Activated T-cell treated with anti-CD3 and anti-CD28 coated beads for 24 hours (primary cell): ENCODE results near the gene LARP1.
A peak's percentile ranks its signal among the peaks of the same experiment; 100 is the strongest.
"Not testable (repeated sequence)": the region's sequence is repeated elsewhere in the genome, so short reads cannot be mapped to it uniquely, and the experiment has no call there.

Experiments
- DNase-seq: peaks from one replicate; pipeline ENCODE4 v3.0.0-alpha.2; 2020; ENCODE audit warnings: low read depth

Gene LARP1

DNA sequence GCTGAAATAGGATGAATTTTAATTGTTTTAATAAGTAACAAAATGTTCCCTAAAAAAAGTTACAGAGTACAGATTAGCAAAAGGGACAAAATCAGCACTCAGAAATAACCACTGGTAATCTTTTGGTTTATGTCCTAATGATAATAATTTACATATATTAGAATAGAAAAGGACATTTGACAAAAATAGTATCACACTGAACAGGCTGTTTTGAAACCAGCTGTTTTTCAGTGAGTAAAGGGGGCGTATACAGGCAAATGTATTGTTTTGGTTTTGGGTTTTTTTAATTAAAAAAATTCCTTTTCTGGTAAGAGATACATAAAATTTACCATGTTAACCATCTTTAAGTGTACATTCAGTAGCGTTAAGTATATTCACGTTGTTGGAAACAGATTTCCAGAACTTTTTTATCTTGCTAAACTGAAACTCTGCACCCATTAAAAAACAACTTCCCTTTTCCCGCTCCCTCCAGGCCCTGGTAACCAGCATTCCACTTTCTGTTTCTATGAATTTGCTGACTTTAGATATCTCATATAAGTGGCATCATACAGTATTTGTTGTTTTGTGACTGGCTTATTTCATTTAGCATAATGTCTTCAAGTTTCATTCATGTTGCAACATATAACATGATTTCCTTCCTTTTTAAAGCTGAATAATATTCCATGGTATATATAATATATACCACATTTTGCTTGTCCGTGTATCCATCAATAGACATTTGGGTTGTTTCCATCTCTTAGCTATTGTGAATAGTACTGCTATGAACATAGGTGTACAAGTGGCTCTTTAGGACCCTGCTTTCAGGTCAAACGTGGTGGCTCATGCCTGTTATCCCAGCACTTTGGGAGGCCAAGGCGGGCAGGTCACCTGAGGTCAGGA lies 20.6 kb upstream of the LARP1 start:
- DNase-seq: no peak

DNA sequence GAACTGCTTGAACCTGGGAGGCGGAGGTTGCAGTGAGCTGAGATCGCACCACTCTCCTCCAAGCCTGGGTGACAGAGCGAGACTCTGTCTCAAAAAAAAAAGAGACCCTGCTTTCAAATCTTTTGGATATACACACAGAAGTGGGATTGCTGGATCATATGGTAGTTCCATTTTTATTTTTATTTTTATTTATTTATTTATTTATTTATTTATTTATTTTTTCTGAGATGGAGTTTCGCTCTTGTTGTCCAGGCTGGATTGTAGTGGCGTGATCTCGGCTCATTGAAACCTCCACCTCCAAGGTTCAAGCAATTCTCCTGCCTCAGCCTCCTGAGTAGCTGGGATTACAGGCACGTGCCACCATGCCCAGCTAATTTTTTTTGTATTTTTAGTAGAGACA lies 19.8 kb upstream of the LARP1 start:
- DNase-seq: not testable (repeated sequence)

DNA sequence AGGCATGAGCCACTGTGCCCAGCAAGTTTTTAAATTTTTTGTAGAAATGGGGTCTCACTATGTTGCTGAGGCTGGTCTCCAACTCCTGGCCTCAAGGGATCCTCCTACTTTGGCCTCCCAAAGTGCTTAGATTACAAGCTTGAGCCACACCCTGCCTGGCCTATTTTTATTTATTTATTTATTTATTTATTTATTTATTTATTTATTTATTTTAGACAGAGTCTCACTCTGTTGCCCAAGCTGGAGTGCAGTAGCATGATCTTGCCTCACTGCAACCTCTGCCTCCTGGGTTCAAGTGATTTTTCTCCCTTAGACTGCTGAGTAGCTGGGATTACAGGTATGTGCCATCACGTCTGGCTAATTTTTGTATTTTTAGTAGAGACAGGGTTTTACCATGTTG lies 18.8 kb upstream of the LARP1 start:
- not testable (repeated sequence) for DNase-seq

DNA sequence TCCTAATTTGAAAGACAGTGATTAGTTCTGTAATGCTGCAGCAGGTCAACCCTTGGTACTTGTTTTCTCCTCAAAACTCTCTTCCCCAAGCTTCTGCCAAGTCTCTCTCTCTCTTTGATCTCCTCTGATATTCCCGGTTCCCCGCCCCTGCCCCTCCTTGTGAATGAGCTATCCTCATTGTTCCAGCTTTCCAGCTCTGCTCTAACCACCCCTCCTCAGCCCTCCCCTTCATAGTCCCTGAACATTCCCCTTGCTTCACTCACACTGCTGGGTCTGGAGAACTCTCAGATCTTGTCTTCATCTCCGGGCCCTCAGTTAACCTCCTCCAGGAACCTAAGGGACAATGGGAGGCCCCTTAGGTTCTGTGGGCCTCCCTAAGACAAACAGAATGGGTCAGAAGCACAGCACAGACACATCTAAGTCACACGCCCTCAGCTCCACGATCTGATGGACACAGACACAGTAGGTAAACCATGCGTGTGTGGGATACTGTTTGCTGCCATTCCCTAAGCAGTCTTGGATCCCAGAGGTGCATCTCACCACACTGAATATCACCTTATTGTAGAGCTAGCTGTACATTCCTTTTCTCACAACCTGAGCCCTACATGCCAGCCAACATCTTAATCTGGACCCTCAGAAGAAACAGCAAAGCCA lies 17.4 kb upstream of the LARP1 start:
- no peak for DNase-seq

DNA sequence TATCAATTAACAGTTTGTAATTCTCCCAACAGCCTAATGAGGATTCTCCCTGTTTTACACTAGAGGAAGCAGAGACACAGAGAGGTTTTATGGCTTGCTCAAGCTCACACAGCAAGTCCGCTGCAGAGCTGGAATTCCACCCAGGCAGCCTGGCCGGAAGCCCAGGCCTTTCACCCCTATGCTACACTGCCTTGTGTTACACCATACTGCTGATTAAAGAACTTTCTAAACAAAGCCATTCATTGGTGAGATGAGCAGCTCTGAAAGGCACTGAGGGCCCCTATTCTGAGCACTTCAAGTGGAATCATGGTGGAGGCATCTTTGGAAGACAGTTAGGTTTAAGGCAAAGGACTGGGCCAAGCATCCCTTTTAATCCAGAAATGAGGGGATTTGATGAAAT lies 14.7 kb upstream of the LARP1 start:
- no peak for DNase-seq

DNA sequence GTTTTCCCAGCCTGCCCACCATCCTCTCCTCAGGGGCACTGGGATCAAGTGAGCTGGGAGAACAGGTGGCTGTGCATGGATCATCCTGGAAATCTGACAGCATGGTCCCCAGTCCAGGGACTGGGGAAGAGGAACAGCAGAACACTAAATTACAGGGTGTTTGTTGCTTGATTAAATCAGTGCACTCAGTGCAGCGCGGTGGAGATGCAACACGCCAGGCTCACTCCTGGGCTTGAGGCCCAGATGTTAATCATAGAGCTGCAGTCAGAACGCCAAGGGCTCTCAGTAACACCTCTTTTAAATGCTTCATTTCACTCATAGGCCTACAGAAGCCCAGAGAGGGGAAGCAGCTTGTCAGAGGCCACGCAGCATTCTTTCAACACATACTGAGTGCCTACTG lies 14.2 kb upstream of the LARP1 start:
- DNase-seq: no peak

DNA sequence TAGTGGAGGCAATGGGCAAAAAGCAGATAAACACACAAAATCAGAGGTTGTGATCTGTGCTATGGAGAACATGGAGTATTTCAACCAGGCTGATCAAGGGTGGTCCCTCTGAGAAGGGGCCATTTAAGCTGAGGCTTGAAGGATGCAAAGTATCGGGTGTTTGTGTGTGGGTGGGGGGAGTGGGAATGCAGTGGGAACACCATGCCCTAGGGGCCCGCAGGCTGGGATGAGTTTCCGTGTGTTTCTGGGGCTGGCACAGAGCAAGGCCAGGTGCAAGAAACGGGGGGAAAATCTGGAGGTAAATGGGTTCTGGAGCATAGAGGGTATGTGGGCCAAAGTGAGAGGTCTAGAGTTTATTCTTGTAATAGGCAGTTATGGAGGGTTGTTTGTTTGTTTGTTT lies 13.8 kb upstream of the LARP1 start:
- no peak for DNase-seq

DNA sequence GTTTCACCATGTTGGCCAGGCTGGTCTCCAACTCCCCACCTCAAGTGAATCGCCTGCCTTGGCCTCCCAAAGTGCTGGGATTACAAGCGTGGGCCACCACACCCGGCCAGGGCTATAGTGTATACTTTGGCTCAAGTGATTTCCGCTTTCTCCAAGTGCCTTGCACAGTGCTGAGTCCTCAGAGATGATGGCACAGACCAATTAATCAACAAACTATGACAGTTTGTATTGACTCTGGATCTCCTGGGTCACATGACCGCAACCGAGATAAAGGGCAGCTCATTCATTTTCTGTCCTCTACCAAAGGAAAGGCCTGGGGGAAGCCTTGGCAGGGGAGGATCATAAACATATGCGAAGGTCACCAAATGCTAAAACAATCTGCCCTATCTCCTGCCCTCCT lies 11.4 kb upstream of the LARP1 start:
- no peak for DNase-seq

DNA sequence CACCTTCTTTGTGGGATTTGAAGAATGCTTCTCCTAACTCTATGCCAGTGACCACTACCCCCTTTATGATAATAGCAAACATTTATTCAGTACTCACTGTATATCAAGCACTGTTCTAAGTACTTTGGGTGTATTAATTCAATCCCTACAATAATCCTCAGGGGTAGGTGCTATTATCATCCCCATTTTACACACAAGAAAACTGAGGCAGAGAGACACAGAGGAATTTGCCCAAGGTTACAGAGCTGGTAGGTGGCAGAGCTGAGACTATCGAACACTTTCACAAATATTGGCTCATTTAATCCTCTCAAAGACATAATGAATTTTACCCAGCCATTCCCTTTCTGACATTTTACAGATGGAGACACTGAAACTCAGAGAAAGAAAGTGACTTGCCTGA lies 9.8 kb upstream of the LARP1 start:
- DNase-seq: no peak

DNA sequence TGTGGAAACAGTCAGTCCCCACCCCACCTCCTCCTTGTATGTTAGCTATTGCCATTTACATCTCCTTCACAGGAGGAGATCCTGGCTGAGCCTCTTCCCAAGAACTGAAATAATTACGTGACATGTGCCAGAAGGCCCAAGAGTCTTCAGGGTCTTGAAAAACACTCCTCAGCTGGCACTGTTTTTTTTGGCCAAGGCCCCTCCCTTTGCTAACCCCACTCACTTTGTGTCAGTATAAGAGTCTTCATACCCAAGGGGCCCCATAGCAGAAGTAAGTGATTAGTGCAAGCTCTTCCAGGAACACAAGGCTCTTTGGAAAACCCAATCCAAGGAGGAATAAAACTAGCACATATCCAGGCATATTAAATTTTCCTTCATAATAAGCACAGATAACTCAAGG lies 5.7 kb upstream of the LARP1 start:
- no peak for DNase-seq

DNA sequence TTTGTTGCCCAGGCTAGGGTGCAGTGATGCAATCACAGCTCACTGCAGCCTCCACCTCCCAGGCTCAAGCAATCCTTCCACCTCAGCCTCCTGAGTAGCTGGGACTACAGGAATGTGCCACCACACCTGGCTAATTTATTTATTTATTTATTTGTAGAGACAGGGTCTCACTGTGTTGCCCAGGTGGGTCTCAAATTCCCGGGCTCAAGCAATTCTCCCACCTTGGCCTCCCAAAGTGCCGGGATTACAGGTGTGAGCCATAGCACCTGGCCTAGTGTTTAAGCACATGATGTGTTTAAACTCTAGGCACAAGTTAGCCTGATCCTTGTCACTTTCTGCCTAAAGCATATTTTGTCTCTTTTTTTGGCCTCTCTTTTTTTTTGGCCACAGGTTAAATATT lies 4.5 kb upstream of the LARP1 start:
- not testable (repeated sequence) for DNase-seq

DNA sequence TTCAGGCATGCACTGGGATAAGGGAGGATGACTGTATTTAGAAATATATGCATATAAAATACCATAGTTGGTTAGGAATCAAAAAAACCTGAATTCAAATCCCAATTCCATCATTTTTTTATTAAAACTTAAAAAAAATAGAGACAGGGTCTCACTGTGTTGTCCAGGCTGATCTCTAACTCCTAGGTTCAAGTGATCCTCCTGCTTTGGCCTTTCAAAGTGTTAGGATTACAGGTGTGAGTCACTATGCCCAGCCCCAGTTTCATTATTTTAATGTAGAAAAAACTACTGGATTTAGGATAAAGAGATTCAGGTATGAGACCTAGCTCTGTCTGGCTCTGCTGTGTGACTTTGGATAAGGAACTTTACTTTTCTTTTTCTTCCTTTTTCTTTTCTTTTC lies 3.3 kb upstream of the LARP1 start:
- no peak for DNase-seq

DNA sequence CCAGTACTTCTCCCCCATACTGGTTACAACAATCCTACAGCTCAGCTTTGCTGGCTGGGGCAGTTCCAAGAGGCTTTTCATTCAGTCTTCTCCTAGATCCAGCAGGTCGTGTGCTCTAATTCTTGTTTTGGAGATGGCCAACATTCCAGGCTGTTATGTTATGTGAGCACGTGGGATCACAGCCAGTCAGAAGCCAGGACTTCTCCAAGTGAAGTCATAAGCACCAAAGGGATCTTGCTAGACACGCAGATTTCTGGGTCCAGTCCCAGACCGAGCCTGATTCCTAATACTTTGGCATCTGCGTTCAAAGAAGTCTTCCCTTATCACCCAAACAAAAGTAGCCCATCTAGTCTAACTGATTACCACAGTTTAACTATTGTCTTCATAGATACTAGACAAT lies 1.4 kb upstream of the LARP1 start:
- DNase-seq: no peak

DNA sequence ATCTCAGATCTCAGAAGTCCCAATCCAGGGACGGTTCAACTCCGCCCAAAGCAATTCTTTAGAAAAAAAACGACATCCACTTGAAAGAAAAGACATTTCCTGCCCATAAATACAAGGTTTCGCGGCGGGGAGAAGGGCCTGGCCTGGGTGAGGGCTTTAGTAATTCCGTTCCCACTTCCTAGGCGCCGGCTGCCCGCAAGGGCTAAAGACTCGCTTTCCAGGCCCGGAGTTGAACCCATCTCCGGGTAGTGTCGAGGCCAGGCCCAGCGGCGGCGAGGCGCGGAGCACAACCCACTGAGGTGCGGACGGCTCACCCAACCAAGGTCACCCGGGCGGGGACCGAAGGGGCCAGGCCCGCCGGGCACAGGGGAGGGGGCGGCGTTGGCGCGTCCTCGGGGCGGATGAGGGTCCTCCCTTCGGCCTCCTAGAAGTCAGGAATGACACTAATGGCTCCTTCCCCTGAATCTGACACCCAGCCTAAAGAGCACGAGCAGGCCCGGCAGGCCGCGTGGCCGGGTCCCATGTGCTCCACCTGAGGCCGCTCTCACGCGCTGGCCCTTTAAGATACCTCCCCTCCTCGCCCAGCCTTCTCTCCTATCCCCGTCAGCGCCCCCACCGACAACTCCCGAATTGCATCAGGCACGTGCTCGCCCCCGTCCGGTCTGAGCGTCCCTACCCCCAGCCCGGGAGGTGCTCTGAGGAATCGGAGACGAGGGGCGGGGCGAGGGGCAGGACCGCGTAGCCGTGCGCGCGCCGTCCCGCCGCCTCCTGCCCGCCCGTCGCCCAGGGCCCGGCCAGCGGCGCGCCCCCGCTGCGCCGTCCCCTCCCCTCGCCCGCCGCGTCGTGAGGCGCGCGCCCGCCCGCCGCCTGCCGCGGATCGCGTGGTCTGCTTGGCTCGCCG lies 467 bp upstream of the LARP1 start:
- peak; percentile 99 for DNase-seq

DNA sequence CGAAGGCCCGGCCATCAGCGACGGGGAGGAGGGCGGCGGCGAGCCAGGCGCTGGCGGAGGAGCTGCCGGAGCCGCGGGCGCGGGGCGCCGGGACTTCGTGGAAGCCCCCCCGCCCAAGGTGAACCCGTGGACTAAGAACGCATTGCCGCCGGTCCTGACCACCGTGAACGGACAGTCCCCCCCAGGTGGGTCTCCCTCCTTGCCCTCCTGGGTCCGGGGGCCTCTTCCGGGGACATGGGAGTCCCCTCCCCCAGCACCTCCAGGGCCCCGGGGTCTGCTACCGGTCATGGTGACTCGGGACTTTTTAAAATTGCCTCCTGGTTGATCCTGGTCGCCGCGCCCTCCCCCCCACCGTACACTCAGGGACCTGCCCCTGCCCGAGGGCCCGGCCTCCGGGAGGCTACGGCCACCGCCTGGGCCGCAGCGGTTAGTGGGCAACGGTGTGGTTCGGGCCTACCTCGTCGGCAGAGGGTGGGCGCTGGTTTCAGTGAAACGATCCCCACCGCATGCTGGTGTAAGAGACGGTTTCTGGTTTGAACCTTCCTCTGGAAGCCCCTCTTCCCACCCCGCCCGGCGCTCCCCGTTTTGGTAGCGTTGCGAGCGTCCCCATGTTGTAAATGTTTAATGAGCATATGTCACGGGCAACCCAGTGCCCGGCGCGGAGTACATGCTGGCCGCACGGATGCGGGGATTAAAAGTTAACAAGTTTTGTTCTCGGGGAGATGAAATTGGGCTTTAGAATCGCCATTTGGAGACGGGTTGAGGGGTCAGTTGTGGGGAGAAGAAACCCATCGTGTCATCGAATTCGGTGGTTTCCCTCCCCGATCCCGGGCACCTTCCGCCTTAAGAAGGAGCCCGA lies 1.1 kb downstream of the LARP1 start:
- peak; percentile 17 for DNase-seq

DNA sequence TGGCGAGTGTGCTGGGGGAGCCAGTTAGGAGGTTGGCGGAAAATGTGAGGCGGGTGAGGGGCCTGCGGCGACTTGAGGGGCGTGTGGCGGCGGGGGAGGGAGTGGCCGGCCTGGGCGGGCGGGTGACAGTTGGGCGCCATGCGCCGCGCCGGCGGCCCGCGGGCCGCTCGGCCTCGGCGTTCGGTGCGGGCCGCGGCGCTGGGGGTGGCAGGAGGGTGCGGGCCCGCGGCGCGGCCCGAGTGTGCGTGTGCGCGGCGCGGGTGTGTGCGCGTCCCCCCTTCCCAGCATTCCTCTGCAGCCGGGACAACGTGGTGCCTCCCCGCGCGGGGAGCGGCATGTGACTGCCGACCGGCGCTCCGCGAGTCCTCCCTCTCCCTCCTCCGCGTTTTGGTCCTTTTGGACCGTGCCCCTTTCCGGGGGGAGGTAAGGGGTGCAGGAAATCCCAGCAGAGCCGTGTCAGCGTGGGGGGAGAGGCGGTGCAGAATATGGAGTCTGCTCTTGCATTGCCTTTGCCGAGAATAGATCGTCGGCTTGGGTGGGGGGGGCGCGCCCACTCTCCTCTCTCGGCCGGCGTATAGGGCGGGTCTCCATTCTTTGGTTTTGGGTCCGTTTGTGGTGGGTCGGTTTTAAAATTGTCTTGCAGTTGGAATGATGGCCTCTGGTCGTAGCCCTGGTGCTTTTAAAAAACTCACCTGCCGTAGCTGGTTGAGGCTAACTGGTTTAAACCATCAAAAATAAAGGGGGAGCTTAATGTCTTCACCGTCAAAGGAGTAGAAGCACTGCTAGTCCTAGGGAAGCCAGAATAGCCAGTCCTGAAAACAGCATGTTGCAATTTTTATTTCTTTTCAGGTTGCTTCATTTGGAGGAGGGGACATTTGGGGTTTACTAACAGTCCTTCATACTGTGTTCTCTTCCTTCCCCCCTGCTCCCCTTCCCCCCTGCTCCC lies 2.0 kb downstream of the LARP1 start:
- DNase-seq: peak; percentile 39

DNA sequence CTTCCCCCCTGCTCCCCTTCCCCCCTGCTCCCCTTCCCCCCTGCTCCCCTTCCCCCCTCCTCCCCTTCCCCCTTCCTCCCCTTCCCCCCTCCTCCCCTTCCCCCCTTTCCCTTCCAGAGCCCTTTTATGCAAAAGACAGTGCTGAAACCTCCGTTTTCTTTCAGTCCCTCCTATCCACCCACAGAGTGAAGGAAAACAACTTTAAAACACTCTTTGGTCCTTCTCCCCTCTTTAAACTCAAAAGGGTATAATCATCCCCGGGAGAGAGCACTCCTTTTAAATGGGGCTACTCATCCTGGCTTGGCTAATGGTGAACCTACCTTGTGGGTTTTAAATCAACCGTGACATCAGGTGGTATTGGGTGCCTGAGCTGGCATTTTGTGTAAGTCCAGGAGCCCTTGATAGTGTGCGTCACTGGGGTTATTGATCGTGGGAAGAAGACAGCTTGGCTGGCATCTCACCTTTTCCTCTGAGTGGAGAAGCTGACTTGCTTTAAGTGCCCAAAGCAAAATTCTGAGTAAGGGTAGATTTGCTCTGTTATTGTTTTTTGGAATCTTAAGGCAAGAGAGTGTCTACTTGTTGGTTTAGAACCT lies 2.7 kb downstream of the LARP1 start:
- peak; percentile 38 for DNase-seq

DNA sequence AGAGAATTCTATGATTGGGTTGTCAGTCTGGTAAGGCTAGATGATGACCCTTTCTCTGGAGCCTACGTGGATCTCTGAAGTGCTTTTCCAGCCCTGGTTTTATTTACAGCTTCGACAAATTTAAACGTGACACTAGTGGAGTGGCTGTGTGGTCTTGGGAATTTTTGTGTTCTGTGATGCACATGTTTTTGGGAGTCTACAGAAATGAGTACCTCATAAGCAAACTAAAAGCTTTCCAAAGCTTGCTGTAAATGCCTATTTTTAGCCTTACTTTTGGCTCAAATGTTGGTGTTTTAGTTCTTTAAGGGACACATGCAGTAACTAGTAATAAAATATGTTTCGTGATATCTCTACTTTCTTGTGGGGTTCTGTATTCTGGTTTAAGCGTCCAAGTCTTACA lies 3.3 kb downstream of the LARP1 start:
- DNase-seq: no peak

DNA sequence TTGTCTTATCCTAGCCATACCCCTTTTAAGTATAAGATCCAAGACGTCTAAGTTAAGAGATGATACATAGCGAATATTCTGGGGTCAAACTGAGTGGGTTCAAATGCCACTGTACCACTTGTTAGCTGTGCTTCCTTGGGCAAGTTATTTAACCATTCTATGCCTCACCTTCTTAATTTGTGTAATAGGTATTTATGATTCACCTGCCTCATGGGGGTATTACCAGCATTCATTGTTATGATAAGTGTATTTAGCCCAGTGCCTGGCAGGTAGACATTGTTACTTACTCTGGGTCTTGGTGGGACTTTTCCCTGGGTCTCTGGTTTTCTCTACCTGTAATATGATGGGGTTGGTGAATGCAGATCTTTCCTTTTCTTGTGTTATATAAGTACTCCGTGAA lies 3.8 kb downstream of the LARP1 start:
- no peak for DNase-seq

DNA sequence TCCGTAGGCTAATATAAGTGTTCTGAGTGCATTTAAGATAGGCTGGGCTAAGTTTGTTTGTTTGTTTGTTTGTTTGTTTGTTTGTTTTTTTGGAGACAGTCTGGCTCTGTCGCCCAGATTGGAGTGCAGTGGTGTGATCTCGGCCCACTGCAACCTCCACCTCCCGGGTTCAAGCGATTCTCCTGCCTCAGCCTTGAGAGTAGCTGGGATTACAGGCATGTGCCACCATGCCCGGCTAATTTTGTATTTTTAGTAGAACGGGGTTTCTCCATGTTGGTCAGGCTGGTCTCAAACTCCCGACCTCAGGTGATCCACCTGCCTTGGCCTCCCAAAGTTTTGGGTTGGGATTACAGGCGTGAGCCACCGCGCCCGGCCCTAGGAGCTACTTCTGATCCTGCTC lies 4.7 kb downstream of the LARP1 start:
- not testable (repeated sequence) for DNase-seq
